H1 (cell line): Measurements from ENCODE around the gene CD59. TPM values are rescaled to one million over a fixed set of nuclear protein-coding genes. Genes with fewer than 3 reads are reported as not detected.

Experiments used
- CTCF ChIA-PET: fragments of 300-600 bp; sonication (Branson Sonifier 250); formaldehyde crosslinking; loops from one replicate; lab custom pipeline; 2021; ENCODE audit not compliant: partially characterized antibody; lab: Charles Lee
- POLR2A ChIA-PET: fragments of 300-600 bp; sonication (Branson Sonifier 250); formaldehyde crosslinking; loops from one replicate; lab custom pipeline; 2021; ENCODE audit warnings: inconsistent platforms; ENCODE audit not compliant: partially characterized antibody; lab: Charles Lee
- DNase-seq, 2 experiments: peaks; one replicate each; pipeline versions ENCODE4 v3.0.0 to v3.0.0-alpha.2; 2010 to 2022; ENCODE audit warnings: low spot score in 2 of 2, low read depth in 1 of 2, mixed read lengths in 1 of 2
- FAIRE-seq: peaks from 2 replicates; lab custom pipeline; 2011; peaks lifted over from hg19 to GRCh38; lab: Jason Lieb, UNC
- H2AFZ ChIP-seq: 2 replicates; pipeline ENCODE4 v1.8.1; 2012; ENCODE audit warnings: low read length, inconsistent platforms
- H2AK5ac ChIP-seq: 2 replicates; pipeline ENCODE4 v1.6.1; 2013; ENCODE audit warnings: low read depth, low read length
- H2BK120ac ChIP-seq: replicated peaks from 2 replicates; pipeline ENCODE3; 2013; ENCODE audit warnings: low read depth, low read length, inconsistent platforms
- H2BK12ac ChIP-seq: 2 replicates; pipeline ENCODE4 v1.6.1; 2013; ENCODE audit warnings: low read depth, low read length
- H2BK15ac ChIP-seq: 2 replicates; pipeline ENCODE4 v1.6.1; 2013; ENCODE audit warnings: low read length
- H2BK20ac ChIP-seq: 2 replicates; pipeline ENCODE4 v1.6.1; 2013; ENCODE audit warnings: low read length
- H2BK5ac ChIP-seq: 2 replicates; pipeline ENCODE4 v1.6.1; 2013; ENCODE audit warnings: low read depth, low read length
- H3K14ac ChIP-seq: 2 replicates; pipeline ENCODE4 v1.6.1; 2013; ENCODE audit warnings: inconsistent platforms; ENCODE audit not compliant: insufficient read length
- H3K18ac ChIP-seq: 2 replicates; pipeline ENCODE4 v1.6.1; 2013; ENCODE audit warnings: low read length; ENCODE audit errors: extremely low read depth
- H3K23ac ChIP-seq: 2 replicates; pipeline ENCODE4 v1.6.1; 2013; ENCODE audit warnings: inconsistent platforms; ENCODE audit not compliant: insufficient read length
- H3K23me2 ChIP-seq: 2 replicates; pipeline ENCODE4 v1.6.1; 2013; ENCODE audit warnings: low read depth, low read length
- H3K27ac ChIP-seq: 2 replicates; pipeline ENCODE4 v1.6.1; 2011; ENCODE audit warnings: low read depth, low read length, inconsistent platforms
- H3K27me3 ChIP-seq, 4 experiments: replicated peaks in 1 of 4; 1 replicate in 1 of 4; 2 replicates in 3 of 4; pipeline versions ENCODE4 v1.6.1 to v1.8.1; 2011 to 2013; ENCODE audit warnings: low read length in 3 of 4, mild to moderate bottlenecking in 3 of 4, inconsistent platforms in 2 of 4, mixed read lengths in 2 of 4, moderate library complexity in 1 of 4; ENCODE audit not compliant: control insufficient read depth in 3 of 4, insufficient read depth in 3 of 4; ENCODE audit errors: extremely low read depth in 1 of 4
- H3K36me3 ChIP-seq, 4 experiments: 2 replicates each; pipeline versions ENCODE4 v1.6.1 to v1.8.1; 2011 to 2013; ENCODE audit warnings: mild to moderate bottlenecking in 4 of 4, low read length in 3 of 4, moderate library complexity in 2 of 4, control low read depth in 1 of 4, inconsistent platforms in 1 of 4; ENCODE audit not compliant: insufficient read depth in 4 of 4, control insufficient read depth in 2 of 4
- H3K4ac ChIP-seq: replicated peaks from 2 replicates; pipeline ENCODE3; 2013; ENCODE audit warnings: low read length, low read depth, mixed read lengths, inconsistent platforms; ENCODE audit not compliant: insufficient read length
- H3K4me1 ChIP-seq, 4 experiments: replicated peaks in 1 of 4; 1 replicate in 1 of 4; 2 replicates in 3 of 4; pipeline versions ENCODE4 v1.6.1 to v1.8.1; 2011 to 2013; ENCODE audit warnings: low read length in 3 of 4, inconsistent platforms in 2 of 4, mixed read lengths in 1 of 4; ENCODE audit not compliant: insufficient read depth in 4 of 4, control insufficient read depth in 3 of 4
- H3K4me2 ChIP-seq, 2 experiments: 2 replicates each; pipeline versions ENCODE4 v1.6.1 to v1.8.1; 2011 to 2013; ENCODE audit warnings: low read depth in 2 of 2, low read length in 2 of 2, control low read depth in 1 of 2, inconsistent platforms in 1 of 2, mild to moderate bottlenecking in 1 of 2; ENCODE audit not compliant: insufficient read depth in 1 of 2
- H3K4me3 ChIP-seq, 4 experiments: fragments of 200-600, 300-600 bp in 1 of 4; sonication (generic), shearing (Covaris generic), sonication (Bioruptor Twin) in 1 of 4; 2 replicates each; pipeline versions ENCODE4 v1.5.1 to v1.8.1; 2011 to 2016; ENCODE audit warnings: low read length in 4 of 4, low read depth in 3 of 4, control low read depth in 2 of 4, inconsistent platforms in 2 of 4, mild to moderate bottlenecking in 2 of 4, mixed read lengths in 1 of 4, moderate library complexity in 1 of 4; ENCODE audit not compliant: insufficient read depth in 2 of 4; ENCODE audit errors: extremely low read depth in 1 of 4
- H3K56ac ChIP-seq: replicated peaks from 2 replicates; pipeline ENCODE3; 2013; ENCODE audit warnings: low read depth, mild to moderate bottlenecking, mixed read lengths, low read length, inconsistent platforms; ENCODE audit not compliant: insufficient read length
- H3K79me1 ChIP-seq: 2 replicates; pipeline ENCODE4 v1.6.1; 2013; ENCODE audit warnings: low read depth, low read length, control low read depth
- H3K79me2 ChIP-seq, 2 experiments: 2 replicates each; pipeline versions ENCODE4 v1.6.1 to v1.8.1; 2012 to 2013; ENCODE audit warnings: low read length in 2 of 2, mild to moderate bottlenecking in 2 of 2, inconsistent platforms in 1 of 2; ENCODE audit not compliant: insufficient read depth in 2 of 2, control insufficient read depth in 1 of 2
- H3K9ac ChIP-seq, 4 experiments: replicated peaks in 1 of 4; 1 replicate in 1 of 4; 2 replicates in 3 of 4; pipeline versions ENCODE4 v1.6.1 to v1.8.1; 2011 to 2013; ENCODE audit warnings: low read depth in 3 of 4, low read length in 3 of 4, control low read depth in 2 of 4, mild to moderate bottlenecking in 2 of 4, moderate library complexity in 2 of 4, inconsistent platforms in 1 of 4; ENCODE audit errors: extremely low read depth in 1 of 4
- H3K9me3 ChIP-seq, 2 experiments: 2 replicates each; pipeline versions ENCODE4 v1.6.1 to v1.8.1; 2012 to 2013; ENCODE audit warnings: mild to moderate bottlenecking in 2 of 2, moderate library complexity in 2 of 2, control low read depth in 1 of 2, inconsistent platforms in 1 of 2, low read depth in 1 of 2, low read length in 1 of 2, mixed read lengths in 1 of 2; ENCODE audit not compliant: insufficient read depth in 2 of 2
- H4K20me1 ChIP-seq, 2 experiments: replicated peaks in 1 of 2; 2 replicates each; pipeline versions ENCODE3 to v1.8.1; 2011 to 2013; ENCODE audit warnings: inconsistent platforms in 2 of 2, low read length in 2 of 2, mild to moderate bottlenecking in 1 of 2; ENCODE audit not compliant: insufficient read depth in 2 of 2, control insufficient read depth in 1 of 2
- H4K5ac ChIP-seq: 2 replicates; pipeline ENCODE4 v1.6.1; 2013; ENCODE audit warnings: low read length, low read depth, mixed read lengths, inconsistent platforms; ENCODE audit not compliant: insufficient read length
- H4K8ac ChIP-seq: 2 replicates; pipeline ENCODE4 v1.8.0; 2013; ENCODE audit warnings: mild to moderate bottlenecking, moderate library complexity, low read length, inconsistent platforms; ENCODE audit not compliant: insufficient read depth; ENCODE audit errors: extremely low read depth
- H4K91ac ChIP-seq: replicated peaks from 2 replicates; pipeline ENCODE3; 2013; ENCODE audit warnings: low read length, mixed read lengths, inconsistent platforms; ENCODE audit not compliant: insufficient read length
- BRCA1 ChIP-seq: IDR thresholded peaks from 2 replicates; pipeline ENCODE4 v1.6.1; 2012; ENCODE audit warnings: low read depth, low read length, improper control_type of control experiment
- CHD2 ChIP-seq: IDR thresholded peaks from 2 replicates; pipeline ENCODE4 v1.6.1; 2012; ENCODE audit warnings: low read length, improper control_type of control experiment
- FOSL1 ChIP-seq: IDR thresholded peaks from 2 replicates; pipeline ENCODE4 v1.6.1; 2011; ENCODE audit warnings: mild to moderate bottlenecking, low read depth, low read length, moderate library complexity; ENCODE audit not compliant: insufficient read depth
- GABPA ChIP-seq: IDR thresholded peaks from 2 replicates; pipeline ENCODE4 v1.6.1; 2011; ENCODE audit warnings: mild to moderate bottlenecking, low read length, moderate library complexity, borderline replicate concordance; ENCODE audit not compliant: insufficient read depth
- HDAC6 ChIP-seq: IDR thresholded peaks from one replicate; pipeline ENCODE4 v1.7.1; 2012; ENCODE audit warnings: low read depth, mild to moderate bottlenecking, inconsistent platforms, low read length, moderate library complexity
- JUND ChIP-seq: IDR thresholded peaks from 2 replicates; pipeline ENCODE4 v1.6.1; 2011; ENCODE audit warnings: mild to moderate bottlenecking, improper control_type of control experiment, low read length
- KDM4A ChIP-seq: IDR thresholded peaks from one replicate; pipeline ENCODE4 v1.7.1; 2012; ENCODE audit warnings: low read depth, mild to moderate bottlenecking, moderate library complexity, low read length, inconsistent platforms; ENCODE audit not compliant: severe bottlenecking
- RFX5 ChIP-seq: IDR thresholded peaks from 2 replicates; pipeline ENCODE4 v1.6.1; 2011; ENCODE audit warnings: low read depth, low read length, improper control_type of control experiment, borderline replicate concordance
- SAP30 ChIP-seq: fragments of 300-600 bp; sonication (generic); IDR thresholded peaks from 2 replicates; pipeline ENCODE4 v1.7.1; 2012; ENCODE audit warnings: low read length, moderate library complexity, mild to moderate bottlenecking, inconsistent platforms; ENCODE audit not compliant: insufficient read depth, insufficient replicate concordance
- SIRT6 ChIP-seq: IDR thresholded peaks from one replicate; pipeline ENCODE4 v1.7.1; 2012; ENCODE audit warnings: low read length, inconsistent platforms
- SP1 ChIP-seq: IDR thresholded peaks from 2 replicates; pipeline ENCODE4 v1.6.1; 2011; ENCODE audit warnings: low read depth, low read length
- TBP ChIP-seq: IDR thresholded peaks from 2 replicates; pipeline ENCODE4 v1.6.1; 2011; ENCODE audit warnings: low read depth, low read length, improper control_type of control experiment
- WGBS, 2 experiments: shearing (Covaris generic) in 1 of 2; methylation state at CpG; one replicate each; pipeline versions ENCODE4 v1.1.6 to v1.1.7; 2013 to 2015; ENCODE audit warnings: low lambda C conversion rate in 2 of 2, mixed read lengths in 2 of 2, inconsistent platforms in 1 of 2, low coverage in 1 of 2, missing lambda C conversion rate in 1 of 2; ENCODE audit not compliant: insufficient replicate concordance in 2 of 2, insufficient coverage in 1 of 2, insufficient read length in 1 of 2; ENCODE audit errors: extremely low coverage in 1 of 2, missing lambda C conversion rate in 1 of 2; 5-methylcytosine and 5-hydroxymethylcytosine counted together
- polyA plus RNA-seq, 7 experiments: library from polyadenylated mRNA; depleted of rRNA in 3 of 7; stranded (reverse) in 5 of 7; unstranded in 2 of 7; fragments of >200 nt in 5 of 7; fragments of 200-250 nt in 2 of 7; gene quantifications; 1 replicate in 5 of 7; 2 replicates in 1 of 7; 4 replicates in 1 of 7; pipeline versions ENCODE4 v1.2.1 to v1.2.3, GENCODE V29; 2011 to 2013; ENCODE audit warnings: missing spikeins in 2 of 7, mixed read lengths in 2 of 7
- total RNA-seq: library from RNA; stranded (reverse); fragmentation: NEBNext Ultra II Directional; extraction: Animal tissue kit (Norgen Biotek cat#: 25700); gene quantifications from 2 replicates; pipeline ENCODE4 v1.2.1, GENCODE V29; 2021

The CD59 gene
- total and polyA plus RNA-seq, 2 of the 8 experiments (the other 6 are each of a cell fraction or from before 2014, with no cell fraction given) = 63.1 to 90.3 TPM

- ChIA-PET POLR2A (no interaction called here), CTCF (no interaction called here)
- H3K79me1 ChIP-seq = no peaks in the 10 kb centered on the region
- no peak overlapping the region for H2BK5ac ChIP-seq
- H4K8ac ChIP-seq = no peak overlapping the region
- H2BK20ac ChIP-seq = no peak overlapping the region
- no peak overlapping the region for H3K23ac ChIP-seq
- 79% methylated on average over 4 of the region's 4 CpGs; no CpG with 5 or more reads in 1 of the 2 experiments for WGBS, 2 experiments
- H2AK5ac ChIP-seq = no peak overlapping the region
- 0 out of 4 replicates have a peak, but pooled peaks cover 0 to 9% of the 10 kb centered on the region in 2 experiments for H3K79me2 ChIP-seq
- H2BK12ac ChIP-seq = no peak overlapping the region
- H3K14ac ChIP-seq = no peak overlapping the region
- peaks cover 0 to 3% (median 0%) of the 10 kb centered on the region in 4 experiments; a peak in 1 of 7 replicates for H3K27me3 ChIP-seq
- no peak overlapping the region for H2BK120ac ChIP-seq
- no peak for TF ChIP-seq HDAC6
- TF ChIP-seq TBP = no peak
- TF ChIP-seq SP1 = no peak
- TF ChIP-seq KDM4A = no peak
- TF ChIP-seq JUND = no peak
- no peak for TF ChIP-seq RFX5
- TF ChIP-seq GABPA = no peak
- no peak for TF ChIP-seq SIRT6
- no peak for TF ChIP-seq SAP30
- no peak for TF ChIP-seq BRCA1
- TF ChIP-seq CHD2 = no peak
- no peak for TF ChIP-seq FOSL1
- no peak overlapping the region for H4K91ac ChIP-seq
- no peak overlapping the region for H3K4me2 ChIP-seq
- H3K4me3 ChIP-seq = no peak overlapping the region
- DNase-seq (no peak), FAIRE-seq (no peak)
- H3K36me3 ChIP-seq = peaks cover 0 to 6% (median 3%) of the 10 kb centered on the region in 4 experiments; a peak in 2 of 8 replicates
- no peak overlapping the region for H3K4ac ChIP-seq
- H3K18ac ChIP-seq = no peak overlapping the region
- H2AFZ ChIP-seq = no peak overlapping the region
- H4K5ac ChIP-seq = no peak overlapping the region
- no peak overlapping the region for H3K56ac ChIP-seq
- no peak overlapping the region for H3K9ac ChIP-seq
- no peaks in the 10 kb centered on the region for H3K9me3 ChIP-seq
- no peak overlapping the region for H3K27ac ChIP-seq
- no peak overlapping the region for H2BK15ac ChIP-seq
- H4K20me1 ChIP-seq = peaks cover 2 to 13% of the 10 kb centered on the region in 2 experiments
- H3K23me2 ChIP-seq = no peaks in the 10 kb centered on the region; the same call in 1 of the 2 replicates
- no peaks in the 10 kb centered on the region; a peak in 1 of 7 replicates for H3K4me1 ChIP-seq
Measured at GRCh38 chr11:33769542-33769941, 33.3 kb upstream of the CD59 start.
